ENCODE measurements around the gene NSMF. TPM values are rescaled to one million over a fixed set of nuclear protein-coding genes. Genes with fewer than 3 reads are reported as not detected.

NSMF gene
- total RNA-seq, 5 donors from 2014 or later (not counting 1 experiment from before 2014, with no cell fraction given), result 40.5 to 89.5 (median 51.7) TPM

DNA sequence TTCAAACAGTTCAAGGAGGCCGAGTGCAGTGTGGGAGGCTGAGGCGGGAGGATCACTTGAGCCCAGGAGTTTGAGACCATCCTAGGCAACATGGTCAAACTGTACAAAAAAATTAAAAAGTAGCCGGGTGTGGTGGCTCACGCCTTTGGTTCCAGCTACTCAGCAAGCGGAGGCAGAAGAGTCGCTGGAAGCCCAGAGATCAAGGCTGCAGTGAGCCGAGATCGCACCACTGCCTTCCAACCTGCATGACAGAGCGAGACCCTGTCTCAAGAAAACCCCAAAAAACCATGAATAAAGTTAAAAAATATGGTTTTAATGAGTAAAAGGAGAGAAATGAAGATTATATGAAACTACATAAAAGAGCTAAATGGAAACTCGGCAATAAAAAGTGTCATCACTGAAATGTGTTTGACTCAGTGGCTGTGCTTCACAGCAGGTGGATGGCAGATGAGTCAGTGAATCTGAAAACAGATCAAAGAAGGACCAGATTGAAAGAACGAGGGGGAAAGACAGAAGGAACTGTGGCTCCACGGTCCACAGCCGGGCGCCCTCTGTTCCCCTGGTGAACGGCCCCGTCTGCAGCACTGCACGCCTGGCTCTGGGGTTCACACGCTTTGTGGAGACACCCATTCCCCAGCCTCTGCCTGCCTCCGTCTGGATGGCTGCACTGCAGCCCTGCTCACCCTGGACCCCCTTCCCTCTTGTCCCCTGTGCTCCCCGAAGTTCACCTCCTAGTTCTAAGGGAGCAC lies 61.3 kb downstream of the NSMF start:
- H3K4me1 Mint-ChIP-seq, result peaks cover 0 to 18% (median 1%) of the 10 kb centered on the region in 3 donors
- no peaks in the 10 kb centered on the region for H3K9me3 ChIP-seq
- ATAC-seq (replicated peaks in 1 of 4), result no peak
- peaks cover 18% of the 10 kb centered on the region for H3K36me3 Mint-ChIP-seq
- H3K27me3 Mint-ChIP-seq, result no peaks in the 10 kb centered on the region
- H3K27ac Mint-ChIP-seq, result no peak overlapping the region
- H3K4me1 ChIP-seq (ENCODE audit: control insufficient read depth in 1 of 2, extremely low read depth in 1 of 2, insufficient read depth in 2 of 2, low read length in 2 of 2), result peaks cover 0 to 2% of the 10 kb centered on the region in 2 experiments
- CTCF ChIA-PET, result no interaction called here
- POLR2A ChIA-PET, result no interaction called here
- no peak overlapping the region for H3K4me3 Mint-ChIP-seq
- no peaks in the 10 kb centered on the region for H3K27me3 ChIP-seq (replicated peaks in 1 of 2; ENCODE audit: control insufficient read depth in 2 of 2, extremely low read depth in 1 of 2, insufficient read depth in 2 of 2, low read length in 1 of 2)
- DNase-seq, result no peak
- no peak overlapping the region for H3K27ac ChIP-seq (ENCODE audit: low read length)
- no peak overlapping the region for H3K4me3 ChIP-seq (ENCODE audit: control insufficient read depth in 1 of 2, extremely low read depth in 1 of 2, low read length in 1 of 2)
- no peaks in the 10 kb centered on the region for H3K9me3 Mint-ChIP-seq
- H3K36me3 ChIP-seq (ENCODE audit: control insufficient read depth in 2 of 2, extremely low read depth in 1 of 2, insufficient read depth in 1 of 2, low read length in 1 of 2), result no peaks in the 10 kb centered on the region
- 45% methylated on average over 15 of the region's 20 CpGs for WGBS (ENCODE audit: insufficient coverage)

Other genes with a start within 250 kb of the NSMF start
- 1 to 10 TPM in 3 of 5 donors, under 1 TPM in 2; 0.56 to 1.6 (median 1.5) TPM for gene RNF208, start 237.1 kb downstream of the NSMF start, total RNA-seq
- gene CYSRT1, start 234.2 kb downstream of the NSMF start, total RNA-seq, result under 1 TPM in 4 of 5 donors, not detected in 1; 0.32 to 0.58 (median 0.45) TPM
- gene RNF224, start 231.8 kb downstream of the NSMF start, total RNA-seq, result not detected
- gene SLC34A3, start 228.4 kb downstream of the NSMF start, total RNA-seq, result not detected
- gene TUBB4B, start 218.0 kb downstream of the NSMF start, total RNA-seq, result 100 to 1,000 TPM in 2 of 5 donors, 10 to 100 TPM in 3; 50.6 to 118 (median 95.3) TPM
- gene STPG3, start 208.0 kb downstream of the NSMF start, total RNA-seq, result under 1 TPM in 1 of 5 donors, not detected in 4; 0.54 TPM
- gene NELFB, start 204.0 kb downstream of the NSMF start, total RNA-seq, result 10 to 100 TPM; 36.1 to 62.2 (median 58.8) TPM
- gene TOR4A, start 181.6 kb downstream of the NSMF start, total RNA-seq, result 1 to 10 TPM; 2.2 to 5.6 (median 3.2) TPM
- gene NRARP, start 157.1 kb downstream of the NSMF start, total RNA-seq, result 1 to 10 TPM in 4 of 5 donors, under 1 TPM in 1; 0.55 to 2.7 (median 1.7) TPM
- 10 to 100 TPM; 18.5 to 43.8 (median 38.0) TPM for gene EXD3, start 36.2 kb downstream of the NSMF start, total RNA-seq
- gene NOXA1, start 35.9 kb downstream of the NSMF start, total RNA-seq, result 10 to 100 TPM in 2 of 5 donors, 1 to 10 TPM in 3; 6.4 to 11.7 (median 8.1) TPM
- not detected for gene ENTPD8, start 18.0 kb downstream of the NSMF start, total RNA-seq
- 10 to 100 TPM; 11.7 to 20.0 (median 15.6) TPM for gene PNPLA7, start 91.1 kb upstream of the NSMF start, total RNA-seq
- 100 to 1,000 TPM in 2 of 5 donors, 10 to 100 TPM in 3; 33.0 to 158 (median 85.4) TPM for gene MRPL41, start 92.5 kb upstream of the NSMF start, total RNA-seq
- 10 to 100 TPM; 45.0 to 71.0 (median 66.3) TPM for gene DPH7, start 119.6 kb upstream of the NSMF start, total RNA-seq
- 10 to 100 TPM; 18.7 to 42.0 (median 33.3) TPM for gene ZMYND19, start 131.2 kb upstream of the NSMF start, total RNA-seq
- gene ARRDC1, start 146.4 kb upstream of the NSMF start, total RNA-seq, result 100 to 1,000 TPM in 3 of 5 donors, 10 to 100 TPM in 2; 54.7 to 123 (median 103) TPM
- 100 to 1,000 TPM; 113 to 124 (median 121) TPM for gene EHMT1, start 159.7 kb upstream of the NSMF start, total RNA-seq